HG03432 (cell line): ENCODE measurements around the gene IGFBP5.

Experiments
- ATAC-seq: cut with Tn5 transposase; IDR thresholded peaks from one replicate; pipeline ENCODE4 v1.9.1; 2021; ENCODE audit warnings: mild to moderate bottlenecking, moderate library complexity; ENCODE audit not compliant: unreplicated experiment

IGFBP5 gene

GRCh38 chr2:216622526-216622925 is 72.8 kb downstream of the IGFBP5 start:
- no peak for ATAC-seq
